HepG2 (cell line): ENCODE data around the gene ZBTB32. TPM values are rescaled to one million over a fixed set of nuclear protein-coding genes. Genes with fewer than 3 reads are reported as not detected.

Source experiments
- ATRX ChIP-seq: sonication (generic); formaldehyde crosslinking; IDR thresholded peaks from 2 replicates; pipeline ENCODE4 v1.4.0; 2020; ENCODE audit warnings: missing genetic modification reagents, borderline replicate concordance
- CEBPB ChIP-seq: IDR thresholded peaks from 2 replicates; pipeline ENCODE4 v1.6.1; 2011; ENCODE audit warnings: low read depth, low read length, improper control_type of control experiment, borderline replicate concordance
- FOXA1 ChIP-seq, 2 experiments: fragments of 450-650 bp in 1 of 2; sonication (generic) in 1 of 2; formaldehyde crosslinking in 1 of 2; IDR thresholded peaks; 2 replicates each; pipeline versions ENCODE4 v1.4.0 to v1.6.1; 2016 to 2020; ENCODE audit warnings: missing genetic modification reagents in 1 of 2
- GATA4 ChIP-seq: sonication (generic); IDR thresholded peaks from 2 replicates; pipeline ENCODE4 v1.6.1; 2016; ENCODE audit warnings: antibody characterized with exemption, low read depth, borderline replicate concordance
- ISL2 ChIP-seq: sonication (generic); formaldehyde crosslinking; IDR thresholded peaks from 2 replicates; pipeline ENCODE4 v1.5.0; 2020; ENCODE audit warnings: missing genetic modification reagents
- KMT2A ChIP-seq: sonication (generic); formaldehyde crosslinking; IDR thresholded peaks from 2 replicates; pipeline ENCODE4 v1.4.0; 2020; ENCODE audit warnings: missing genetic modification reagents
- MXI1 ChIP-seq: IDR thresholded peaks from 3 replicates; pipeline ENCODE4 v1.6.1; 2012; ENCODE audit warnings: low read depth, low read length, inconsistent platforms, borderline replicate concordance
- NONO ChIP-seq, 2 experiments: fragments of 450-650 bp in 1 of 2; sonication (generic) in 1 of 2; formaldehyde crosslinking in 1 of 2; IDR thresholded peaks in 1 of 2; conservative IDR thresholded peaks in 1 of 2; 2 replicates each; pipeline versions ENCODE4 v1.6.1 to v1.8.0; 2017 to 2022; ENCODE audit warnings: mild to moderate bottlenecking in 1 of 2, missing genetic modification reagents in 1 of 2, moderate library complexity in 1 of 2
- PAWR ChIP-seq: sonication (generic); formaldehyde crosslinking; IDR thresholded peaks from 2 replicates; pipeline ENCODE4 v1.4.0; 2020; ENCODE audit warnings: missing genetic modification reagents, mild to moderate bottlenecking, borderline replicate concordance
- SRF ChIP-seq: IDR thresholded peaks from 2 replicates; pipeline ENCODE4 v1.6.1; 2011; ENCODE audit warnings: mild to moderate bottlenecking, low read depth, low read length, moderate library complexity
- TARDBP ChIP-seq: sonication (generic); formaldehyde crosslinking; IDR thresholded peaks from 2 replicates; pipeline ENCODE4 v1.8.0; 2022; ENCODE audit warnings: mild to moderate bottlenecking, missing genetic modification reagents
- ZFP36L2 ChIP-seq: sonication (generic); formaldehyde crosslinking; IDR thresholded peaks from 2 replicates; pipeline ENCODE4 v1.4.0; 2020; ENCODE audit warnings: missing genetic modification reagents
- ZNF282 ChIP-seq: fragments of 450-650 bp; IDR thresholded peaks from 2 replicates; pipeline ENCODE4 v1.6.1; 2018; ENCODE audit not compliant: partially characterized antibody
- ZNF451 ChIP-seq: sonication (generic); formaldehyde crosslinking; IDR thresholded peaks from 2 replicates; pipeline ENCODE4 v1.5.0; 2020; ENCODE audit warnings: mild to moderate bottlenecking, missing genetic modification reagents
- ZNF564 ChIP-seq: sonication (generic); formaldehyde crosslinking; IDR thresholded peaks from 2 replicates; pipeline ENCODE4 v1.8.1; 2023; ENCODE audit warnings: mild to moderate bottlenecking, missing genetic modification reagents
- ZNF570 ChIP-seq: sonication (generic); formaldehyde crosslinking; IDR thresholded peaks from 2 replicates; pipeline ENCODE4 v1.4.0; 2020; ENCODE audit warnings: mild to moderate bottlenecking, missing genetic modification reagents, borderline replicate concordance
- ZNF777 ChIP-seq: sonication (generic); formaldehyde crosslinking; IDR thresholded peaks from 2 replicates; pipeline ENCODE4 v1.4.0; 2020; ENCODE audit warnings: missing genetic modification reagents
- ZNF780A ChIP-seq: sonication (generic); formaldehyde crosslinking; IDR thresholded peaks from 2 replicates; pipeline ENCODE4 v1.8.0; 2022; ENCODE audit warnings: mild to moderate bottlenecking, missing genetic modification reagents, moderate library complexity
- polyA plus RNA-seq, 8 experiments: library from polyadenylated mRNA; depleted of rRNA in 3 of 8; stranded (reverse) in 7 of 8; unstranded in 1 of 8; fragments of >200 nt; fragmentation: Illumina TruSeq in 4 of 8; extraction: Trizol in 4 of 8; gene quantifications; 2 replicates each; pipeline versions ENCODE4 v1.2.1 to v1.2.3, GENCODE V29; 2011 to 2016; ENCODE audit warnings: low read depth in 4 of 8, missing spikeins in 1 of 8, mixed read lengths in 1 of 8; ENCODE audit not compliant: insufficient read depth in 1 of 8
- total RNA-seq, 5 experiments: library from RNA; depleted of rRNA; stranded (reverse); fragments of >200 nt; fragmentation: Illumina TruSeq; extraction: Trizol; gene quantifications; 2 replicates each; pipeline ENCODE4 v1.2.3, GENCODE V29; 2016; ENCODE audit warnings: low read depth in 1 of 5
- TF ChIP-seq, protein P1 (sequence below), 2 experiments: fragments of 450-650 bp in 1 of 2; sonication (generic) in 1 of 2; formaldehyde crosslinking; IDR thresholded peaks; 2 replicates each; pipeline versions ENCODE4 v1.5.0 to v1.8.0; 2020 to 2022; ENCODE audit warnings: mild to moderate bottlenecking in 1 of 2, missing genetic modification reagents in 1 of 2
- TF ChIP-seq, protein P2 (sequence below): sonication (generic); formaldehyde crosslinking; IDR thresholded peaks from 2 replicates; pipeline ENCODE4 v1.4.0; 2020; ENCODE audit warnings: missing genetic modification reagents, mild to moderate bottlenecking, borderline replicate concordance
- TF ChIP-seq, protein P3 (sequence below): sonication (generic); formaldehyde crosslinking; IDR thresholded peaks from 2 replicates; pipeline ENCODE4 v1.5.0; 2020; ENCODE audit warnings: mild to moderate bottlenecking, missing genetic modification reagents, moderate library complexity
- TF ChIP-seq, protein P4 (sequence below): sonication (generic); formaldehyde crosslinking; IDR thresholded peaks from 2 replicates; pipeline ENCODE4 v1.4.0; 2020; ENCODE audit warnings: missing genetic modification reagents

Gene ZBTB32
- total and polyA plus RNA-seq, 2 of the 13 experiments (the other 11 are each of a cell fraction or from before 2014, with no cell fraction given) = not detected

DNA sequence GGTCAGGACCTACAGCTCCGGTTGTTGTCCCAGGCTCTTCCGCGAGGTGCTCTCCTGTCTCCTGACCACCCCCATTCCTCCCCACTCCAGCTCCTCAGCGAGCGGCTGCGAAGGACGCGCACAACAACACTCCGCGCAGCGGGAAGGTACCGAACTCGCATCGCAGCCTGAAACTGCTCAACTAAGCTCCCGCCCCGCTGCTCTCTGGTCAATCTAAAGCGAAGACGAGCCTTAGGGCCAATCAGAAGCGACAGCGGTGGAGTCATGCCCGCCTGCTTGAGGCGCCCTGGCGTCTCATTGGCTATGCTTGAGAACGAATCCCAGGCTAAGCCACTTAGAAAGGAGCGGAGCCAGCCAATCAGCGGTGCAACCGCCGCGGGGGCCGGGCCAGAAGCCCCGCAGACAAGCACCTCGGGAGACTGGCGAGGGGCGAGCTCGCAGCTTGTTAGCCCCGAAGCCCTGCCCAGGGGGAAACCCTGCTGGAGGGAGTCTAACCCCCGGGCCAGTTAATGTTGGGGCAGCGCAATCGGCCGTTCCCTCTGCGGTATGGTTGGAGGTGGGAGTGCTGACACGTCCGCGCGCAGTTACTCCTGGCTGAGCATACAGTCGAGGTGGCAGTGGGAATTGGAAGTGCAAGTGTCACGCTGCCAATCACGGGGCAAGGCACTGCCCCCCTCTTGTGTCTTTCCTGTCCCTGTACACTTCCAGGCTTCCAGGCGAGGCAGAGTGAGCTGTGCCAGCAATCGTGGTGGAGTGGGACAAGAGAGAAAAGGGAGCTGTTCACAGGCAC is 1.9 kb upstream of the ZBTB32 start (continued):
- TF ChIP-seq, protein P1, sequence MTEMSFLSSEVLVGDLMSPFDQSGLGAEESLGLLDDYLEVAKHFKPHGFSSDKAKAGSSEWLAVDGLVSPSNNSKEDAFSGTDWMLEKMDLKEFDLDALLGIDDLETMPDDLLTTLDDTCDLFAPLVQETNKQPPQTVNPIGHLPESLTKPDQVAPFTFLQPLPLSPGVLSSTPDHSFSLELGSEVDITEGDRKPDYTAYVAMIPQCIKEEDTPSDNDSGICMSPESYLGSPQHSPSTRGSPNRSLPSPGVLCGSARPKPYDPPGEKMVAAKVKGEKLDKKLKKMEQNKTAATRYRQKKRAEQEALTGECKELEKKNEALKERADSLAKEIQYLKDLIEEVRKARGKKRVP (CRISPR knock-in tag; IDR thresholded peaks at IDR 0.05) = no peak
- no peak for TF ChIP-seq ZNF282
- TF ChIP-seq ISL2 (CRISPR knock-in tag) = no peak
- no peak for TF ChIP-seq ZNF564 (CRISPR knock-in tag)
- 0 out of 2 replicates have a peak, but pooled peaks have one; percentile 27 for TF ChIP-seq KMT2A (CRISPR knock-in tag)
- TF ChIP-seq ZNF451 (CRISPR knock-in tag) = no peak
- no peak for TF ChIP-seq ZNF780A (CRISPR knock-in tag)
- TF ChIP-seq NONO (IDR thresholded peaks at IDR 0.05) = no peak
- TF ChIP-seq NONO (CRISPR knock-in tag; conservative IDR thresholded peaks at IDR 0.05) = no peak
- no peak for TF ChIP-seq ZFP36L2 (CRISPR knock-in tag)
- TF ChIP-seq SRF = no peak
- no peak for TF ChIP-seq ZNF570 (CRISPR knock-in tag)
- no peak for TF ChIP-seq CEBPB
- 0 out of 3 replicates have a peak, but pooled peaks have one; percentile 11 for TF ChIP-seq MXI1
- TF ChIP-seq PAWR (CRISPR knock-in tag) = no peak
- TF ChIP-seq ATRX (CRISPR knock-in tag) = no peak
- TF ChIP-seq TARDBP (CRISPR knock-in tag) = no peak
- TF ChIP-seq ZNF777 (CRISPR knock-in tag) = 0 out of 2 replicates have a peak, but pooled peaks have one; percentile 45
- no peak for TF ChIP-seq FOXA1 (IDR thresholded peaks at IDR 0.05)
- no peak for TF ChIP-seq FOXA1 (CRISPR knock-in tag; IDR thresholded peaks at IDR 0.05)
- TF ChIP-seq, protein P2, sequence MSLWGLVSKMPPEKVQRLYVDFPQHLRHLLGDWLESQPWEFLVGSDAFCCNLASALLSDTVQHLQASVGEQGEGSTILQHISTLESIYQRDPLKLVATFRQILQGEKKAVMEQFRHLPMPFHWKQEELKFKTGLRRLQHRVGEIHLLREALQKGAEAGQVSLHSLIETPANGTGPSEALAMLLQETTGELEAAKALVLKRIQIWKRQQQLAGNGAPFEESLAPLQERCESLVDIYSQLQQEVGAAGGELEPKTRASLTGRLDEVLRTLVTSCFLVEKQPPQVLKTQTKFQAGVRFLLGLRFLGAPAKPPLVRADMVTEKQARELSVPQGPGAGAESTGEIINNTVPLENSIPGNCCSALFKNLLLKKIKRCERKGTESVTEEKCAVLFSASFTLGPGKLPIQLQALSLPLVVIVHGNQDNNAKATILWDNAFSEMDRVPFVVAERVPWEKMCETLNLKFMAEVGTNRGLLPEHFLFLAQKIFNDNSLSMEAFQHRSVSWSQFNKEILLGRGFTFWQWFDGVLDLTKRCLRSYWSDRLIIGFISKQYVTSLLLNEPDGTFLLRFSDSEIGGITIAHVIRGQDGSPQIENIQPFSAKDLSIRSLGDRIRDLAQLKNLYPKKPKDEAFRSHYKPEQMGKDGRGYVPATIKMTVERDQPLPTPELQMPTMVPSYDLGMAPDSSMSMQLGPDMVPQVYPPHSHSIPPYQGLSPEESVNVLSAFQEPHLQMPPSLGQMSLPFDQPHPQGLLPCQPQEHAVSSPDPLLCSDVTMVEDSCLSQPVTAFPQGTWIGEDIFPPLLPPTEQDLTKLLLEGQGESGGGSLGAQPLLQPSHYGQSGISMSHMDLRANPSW (CRISPR knock-in tag) = no peak
- TF ChIP-seq GATA4 = no peak
- TF ChIP-seq, protein P3, sequence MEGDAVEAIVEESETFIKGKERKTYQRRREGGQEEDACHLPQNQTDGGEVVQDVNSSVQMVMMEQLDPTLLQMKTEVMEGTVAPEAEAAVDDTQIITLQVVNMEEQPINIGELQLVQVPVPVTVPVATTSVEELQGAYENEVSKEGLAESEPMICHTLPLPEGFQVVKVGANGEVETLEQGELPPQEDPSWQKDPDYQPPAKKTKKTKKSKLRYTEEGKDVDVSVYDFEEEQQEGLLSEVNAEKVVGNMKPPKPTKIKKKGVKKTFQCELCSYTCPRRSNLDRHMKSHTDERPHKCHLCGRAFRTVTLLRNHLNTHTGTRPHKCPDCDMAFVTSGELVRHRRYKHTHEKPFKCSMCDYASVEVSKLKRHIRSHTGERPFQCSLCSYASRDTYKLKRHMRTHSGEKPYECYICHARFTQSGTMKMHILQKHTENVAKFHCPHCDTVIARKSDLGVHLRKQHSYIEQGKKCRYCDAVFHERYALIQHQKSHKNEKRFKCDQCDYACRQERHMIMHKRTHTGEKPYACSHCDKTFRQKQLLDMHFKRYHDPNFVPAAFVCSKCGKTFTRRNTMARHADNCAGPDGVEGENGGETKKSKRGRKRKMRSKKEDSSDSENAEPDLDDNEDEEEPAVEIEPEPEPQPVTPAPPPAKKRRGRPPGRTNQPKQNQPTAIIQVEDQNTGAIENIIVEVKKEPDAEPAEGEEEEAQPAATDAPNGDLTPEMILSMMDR (CRISPR knock-in tag) = peak; percentile 22; the same call in 1 of the 2 replicates
- TF ChIP-seq, protein P4, sequence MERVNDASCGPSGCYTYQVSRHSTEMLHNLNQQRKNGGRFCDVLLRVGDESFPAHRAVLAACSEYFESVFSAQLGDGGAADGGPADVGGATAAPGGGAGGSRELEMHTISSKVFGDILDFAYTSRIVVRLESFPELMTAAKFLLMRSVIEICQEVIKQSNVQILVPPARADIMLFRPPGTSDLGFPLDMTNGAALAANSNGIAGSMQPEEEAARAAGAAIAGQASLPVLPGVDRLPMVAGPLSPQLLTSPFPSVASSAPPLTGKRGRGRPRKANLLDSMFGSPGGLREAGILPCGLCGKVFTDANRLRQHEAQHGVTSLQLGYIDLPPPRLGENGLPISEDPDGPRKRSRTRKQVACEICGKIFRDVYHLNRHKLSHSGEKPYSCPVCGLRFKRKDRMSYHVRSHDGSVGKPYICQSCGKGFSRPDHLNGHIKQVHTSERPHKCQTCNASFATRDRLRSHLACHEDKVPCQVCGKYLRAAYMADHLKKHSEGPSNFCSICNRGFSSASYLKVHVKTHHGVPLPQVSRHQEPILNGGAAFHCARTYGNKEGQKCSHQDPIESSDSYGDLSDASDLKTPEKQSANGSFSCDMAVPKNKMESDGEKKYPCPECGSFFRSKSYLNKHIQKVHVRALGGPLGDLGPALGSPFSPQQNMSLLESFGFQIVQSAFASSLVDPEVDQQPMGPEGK (CRISPR knock-in tag) = 0 out of 2 replicates have a peak, but pooled peaks have one; percentile 43
